Right hindlimb (tissue), 1 donor: ENCODE results near the gene UBASH3A.

Experiments used
- DNase-seq: peaks from one replicate; pipeline ENCODE4 v3.0.0-alpha.2; 2018

UBASH3A gene

GRCh38 chr21:42375506-42375905, 28.2 kb upstream of the UBASH3A start:
- no peak for DNase-seq

GRCh38 chr21:42375966-42376337, 27.8 kb upstream of the UBASH3A start:
- DNase-seq = no peak

- DNase-seq = no peak
Observed at GRCh38 chr21:42376338-42376982, 27.2 kb upstream of the UBASH3A start.

- no peak for DNase-seq
Observed at GRCh38 chr21:42377211-42377950, 26.3 kb upstream of the UBASH3A start.

GRCh38 chr21:42377951-42378340, 25.8 kb upstream of the UBASH3A start:
- DNase-seq = no peak

DNA sequence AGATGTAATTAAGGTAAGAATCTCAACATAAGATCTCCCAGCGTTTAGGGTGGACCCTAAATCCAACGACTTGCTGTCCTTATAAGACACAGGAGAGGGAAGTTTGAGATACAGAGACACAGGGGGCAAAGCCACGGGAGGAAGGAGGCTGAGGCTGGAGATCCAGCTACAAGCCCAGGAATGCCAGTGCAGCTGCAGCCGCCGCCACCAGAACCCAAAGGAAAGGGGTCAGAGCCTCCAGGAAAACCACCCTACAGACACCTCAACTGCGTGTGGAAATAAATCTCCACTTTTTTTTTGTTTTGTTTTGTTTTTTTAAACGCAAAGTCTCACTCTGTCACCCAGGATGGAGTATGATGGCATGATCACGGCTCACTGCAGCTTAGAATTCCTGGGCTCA, 25.3 kb upstream of the UBASH3A start:
- no peak for DNase-seq

DNA sequence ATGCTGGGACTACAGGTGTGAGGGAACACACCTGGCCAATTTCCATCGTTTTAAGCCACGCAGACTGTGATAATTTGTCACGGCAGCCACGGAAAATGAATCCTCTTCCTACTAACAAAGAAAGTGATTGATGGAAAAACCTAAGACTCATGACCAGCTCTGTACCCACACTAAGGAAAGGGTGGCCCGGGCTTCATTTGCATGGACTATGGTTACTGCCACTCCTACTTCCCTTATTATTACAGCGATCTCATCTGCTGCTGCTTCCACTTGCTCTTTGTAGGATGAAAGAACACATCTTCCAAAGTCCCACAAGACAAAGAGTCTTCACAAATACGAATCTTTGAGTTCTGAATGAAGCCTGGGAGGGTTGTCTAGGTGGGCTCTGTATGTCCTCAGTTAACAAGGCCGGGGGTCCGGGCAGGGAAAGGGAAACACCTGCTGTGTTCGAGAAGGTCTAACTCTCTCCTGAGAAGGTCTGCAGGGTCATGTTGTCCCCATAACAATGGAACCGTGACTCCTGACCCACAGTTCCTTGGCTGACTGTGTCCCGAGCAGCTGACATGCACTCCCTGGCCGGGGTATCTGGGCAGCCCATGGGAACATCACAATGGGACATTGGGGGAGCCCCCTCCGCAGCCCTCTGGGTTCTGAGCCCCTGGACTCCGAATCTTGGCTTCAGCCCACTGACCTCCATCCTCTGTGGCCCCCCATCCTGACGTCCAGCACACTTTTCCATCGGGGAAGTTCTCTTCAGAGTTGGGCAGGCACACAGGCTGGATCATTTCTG, 24.1 kb upstream of the UBASH3A start:
- no peak for DNase-seq

- no peak for DNase-seq
Observed at GRCh38 chr21:42381347-42381984, 22.2 kb upstream of the UBASH3A start.

DNA sequence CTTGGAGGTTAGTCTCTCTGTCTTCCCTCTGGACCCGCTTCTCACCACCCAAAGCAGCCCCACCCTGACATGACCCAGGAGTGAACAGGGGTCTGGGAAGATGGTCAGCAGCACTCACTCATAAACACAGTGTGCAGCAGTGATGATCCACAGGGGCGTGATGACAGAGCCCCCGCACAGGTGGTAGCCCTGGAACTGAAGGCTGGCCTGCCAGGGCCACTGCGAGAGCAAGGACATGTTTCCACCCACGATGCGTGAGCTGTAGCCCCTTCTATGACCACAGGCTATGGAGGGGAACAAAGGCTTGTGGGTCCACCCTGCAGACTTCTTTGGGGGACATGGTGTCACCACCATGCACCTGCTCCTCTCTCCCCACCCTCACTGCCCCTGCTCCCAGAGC, 20.8 kb upstream of the UBASH3A start:
- DNase-seq = no peak

- no peak for DNase-seq
Observed at GRCh38 chr21:42383331-42383730, 20.4 kb upstream of the UBASH3A start.

DNA sequence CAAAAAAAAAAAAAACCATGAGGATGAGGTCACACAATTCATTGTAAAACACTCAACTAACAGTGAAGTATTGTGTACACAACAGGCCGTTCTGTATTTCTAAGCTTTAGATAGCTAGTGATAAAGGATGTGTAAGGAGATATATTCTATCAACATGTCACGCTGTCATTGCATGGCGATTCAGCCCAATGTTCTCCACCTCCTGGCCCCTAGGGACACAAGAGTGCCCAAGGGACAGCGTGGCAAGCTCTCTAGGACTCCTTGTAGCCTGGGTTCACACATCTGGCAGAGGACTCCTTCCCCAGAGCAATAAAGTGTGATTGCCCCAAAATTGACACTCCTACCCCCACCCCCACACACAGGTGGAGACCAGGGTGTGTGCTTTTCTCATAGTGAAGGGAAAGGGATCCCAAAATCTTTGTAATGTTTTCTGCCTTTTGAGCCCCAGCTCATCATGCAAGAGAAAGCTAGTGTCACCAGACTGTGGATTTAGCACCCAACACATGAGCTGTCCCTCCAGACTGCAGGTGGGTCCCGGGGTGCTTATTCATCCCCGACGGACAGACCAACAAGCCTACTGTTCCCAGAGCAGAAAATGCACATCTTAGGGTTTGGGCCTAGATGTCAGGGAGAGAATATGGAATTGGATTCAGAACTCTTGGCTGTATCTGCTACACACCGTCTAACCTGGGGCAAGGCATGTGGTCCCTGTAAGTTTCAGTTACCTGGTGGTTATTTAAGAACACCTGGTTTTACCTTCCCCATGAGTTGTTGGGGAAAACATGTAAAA, 19.4 kb upstream of the UBASH3A start:
- no peak for DNase-seq

GRCh38 chr21:42384989-42385388, 18.7 kb upstream of the UBASH3A start:
- no peak for DNase-seq

DNA sequence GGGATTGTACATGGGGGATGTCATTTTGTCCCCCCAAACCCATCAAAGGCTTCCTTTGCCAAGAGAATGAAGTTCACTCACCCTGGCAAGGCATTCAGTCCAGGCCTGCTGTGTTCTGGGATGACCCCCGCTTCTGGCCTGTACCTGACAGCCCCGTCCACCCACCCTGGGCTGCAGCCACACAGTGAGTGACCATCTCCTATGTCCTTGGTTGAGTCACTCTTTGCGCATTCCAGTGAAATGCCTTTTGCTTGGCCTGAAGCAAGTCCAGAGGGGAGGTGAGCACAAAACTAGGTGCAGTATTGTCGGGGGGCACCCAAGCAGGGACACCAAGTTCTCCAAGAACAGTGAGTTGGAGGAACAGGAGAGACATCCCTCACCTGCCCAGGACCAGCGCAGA, 18.1 kb upstream of the UBASH3A start:
- DNase-seq = no peak

- no peak for DNase-seq
Observed at GRCh38 chr21:42386034-42386591, 17.6 kb upstream of the UBASH3A start.

DNA sequence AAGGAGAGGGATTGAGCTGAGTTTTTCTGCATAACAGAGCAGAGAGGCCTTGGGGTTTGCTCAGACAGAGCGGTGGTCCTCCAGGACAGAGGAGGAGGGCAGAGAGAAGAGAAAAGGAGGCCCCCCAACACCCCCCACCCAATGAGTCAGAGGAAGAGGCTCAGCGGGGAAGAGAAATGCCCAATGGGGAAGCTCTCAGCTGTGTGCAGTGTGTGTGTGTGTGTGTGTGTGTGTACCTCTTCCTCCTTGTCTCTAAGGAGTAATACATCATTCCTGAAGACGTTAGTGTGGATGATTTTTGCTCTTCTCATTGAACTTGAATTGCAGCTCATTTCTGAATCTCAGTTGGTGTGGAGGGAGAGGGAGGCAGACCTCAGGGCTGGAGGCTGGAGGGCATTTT, 16.5 kb upstream of the UBASH3A start:
- no peak for DNase-seq

- DNase-seq = no peak
Observed at GRCh38 chr21:42387843-42388340, 15.8 kb upstream of the UBASH3A start.

DNA sequence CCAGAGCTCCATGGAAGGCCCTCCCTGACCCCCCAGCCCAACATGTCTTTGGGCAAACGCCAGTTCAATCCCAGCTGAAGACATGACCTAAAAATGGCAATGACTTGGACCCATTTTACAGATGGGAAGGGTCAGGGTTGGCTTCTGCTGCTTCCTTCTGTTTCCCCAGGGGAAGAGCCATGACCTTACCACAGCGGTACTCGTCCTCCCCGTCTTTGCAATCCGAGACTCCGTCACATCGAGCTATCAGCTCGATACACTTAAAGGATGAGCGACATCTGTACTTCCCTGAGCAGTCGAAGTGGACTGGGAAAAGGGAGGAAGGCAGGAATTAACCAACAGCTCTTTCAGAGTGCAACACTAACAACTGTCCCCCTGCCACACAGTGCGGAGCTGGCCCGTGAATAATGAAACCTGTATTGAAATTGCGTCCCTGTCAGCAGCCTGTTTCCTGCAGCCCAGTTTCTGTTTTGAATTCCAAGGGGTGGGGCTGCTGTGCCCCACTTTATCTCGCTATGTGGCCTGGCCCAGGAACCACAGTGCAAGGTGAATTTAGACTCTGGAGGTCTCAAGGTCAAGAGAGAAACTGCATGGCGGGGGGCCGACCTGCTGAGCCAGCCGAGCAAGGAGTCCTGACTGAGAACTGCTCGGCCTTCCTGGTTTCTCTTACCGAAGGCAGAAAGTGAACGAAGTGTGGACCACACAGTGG, 14.8 kb upstream of the UBASH3A start:
- no peak for DNase-seq

- DNase-seq = no peak
Observed at GRCh38 chr21:42389449-42389835, 14.3 kb upstream of the UBASH3A start.

GRCh38 chr21:42390193-42390592, 13.5 kb upstream of the UBASH3A start:
- DNase-seq = no peak

GRCh38 chr21:42390696-42391095, 13.0 kb upstream of the UBASH3A start:
- no peak for DNase-seq

- DNase-seq = no peak
Observed at GRCh38 chr21:42391297-42391696, 12.4 kb upstream of the UBASH3A start.
